ENCODE data around the gene TUBAL3.

The TUBAL3 gene

DNA sequence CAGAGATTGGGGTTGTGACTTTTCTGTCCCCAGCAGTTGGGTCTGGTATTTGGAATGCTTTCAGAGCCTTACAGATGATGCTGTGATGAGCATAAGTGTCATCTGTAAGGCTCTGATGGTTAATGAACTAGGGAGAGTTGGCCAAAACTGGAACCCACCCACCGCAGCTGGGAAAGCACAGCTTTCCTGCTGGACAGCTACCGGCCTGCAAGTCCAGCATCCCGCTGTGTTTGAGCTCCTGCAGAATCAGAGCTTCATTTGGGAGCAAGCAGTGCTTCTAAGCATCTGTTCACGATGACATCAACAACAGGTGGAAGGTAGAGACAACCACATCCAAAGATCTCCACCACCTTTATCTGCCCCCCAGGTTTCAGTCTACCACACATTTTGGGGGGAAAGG, 28.2 kb downstream of the TUBAL3 start:
- H3K27ac ChIP-seq: no peak overlapping the region
- TF ChIP-seq, protein P1, sequence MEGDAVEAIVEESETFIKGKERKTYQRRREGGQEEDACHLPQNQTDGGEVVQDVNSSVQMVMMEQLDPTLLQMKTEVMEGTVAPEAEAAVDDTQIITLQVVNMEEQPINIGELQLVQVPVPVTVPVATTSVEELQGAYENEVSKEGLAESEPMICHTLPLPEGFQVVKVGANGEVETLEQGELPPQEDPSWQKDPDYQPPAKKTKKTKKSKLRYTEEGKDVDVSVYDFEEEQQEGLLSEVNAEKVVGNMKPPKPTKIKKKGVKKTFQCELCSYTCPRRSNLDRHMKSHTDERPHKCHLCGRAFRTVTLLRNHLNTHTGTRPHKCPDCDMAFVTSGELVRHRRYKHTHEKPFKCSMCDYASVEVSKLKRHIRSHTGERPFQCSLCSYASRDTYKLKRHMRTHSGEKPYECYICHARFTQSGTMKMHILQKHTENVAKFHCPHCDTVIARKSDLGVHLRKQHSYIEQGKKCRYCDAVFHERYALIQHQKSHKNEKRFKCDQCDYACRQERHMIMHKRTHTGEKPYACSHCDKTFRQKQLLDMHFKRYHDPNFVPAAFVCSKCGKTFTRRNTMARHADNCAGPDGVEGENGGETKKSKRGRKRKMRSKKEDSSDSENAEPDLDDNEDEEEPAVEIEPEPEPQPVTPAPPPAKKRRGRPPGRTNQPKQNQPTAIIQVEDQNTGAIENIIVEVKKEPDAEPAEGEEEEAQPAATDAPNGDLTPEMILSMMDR (IDR thresholded peaks at IDR 0.05): no peak
- TF ChIP-seq ZFX (IDR thresholded peaks at IDR 0.05; ENCODE audit: borderline replicate concordance): no peak

DNA sequence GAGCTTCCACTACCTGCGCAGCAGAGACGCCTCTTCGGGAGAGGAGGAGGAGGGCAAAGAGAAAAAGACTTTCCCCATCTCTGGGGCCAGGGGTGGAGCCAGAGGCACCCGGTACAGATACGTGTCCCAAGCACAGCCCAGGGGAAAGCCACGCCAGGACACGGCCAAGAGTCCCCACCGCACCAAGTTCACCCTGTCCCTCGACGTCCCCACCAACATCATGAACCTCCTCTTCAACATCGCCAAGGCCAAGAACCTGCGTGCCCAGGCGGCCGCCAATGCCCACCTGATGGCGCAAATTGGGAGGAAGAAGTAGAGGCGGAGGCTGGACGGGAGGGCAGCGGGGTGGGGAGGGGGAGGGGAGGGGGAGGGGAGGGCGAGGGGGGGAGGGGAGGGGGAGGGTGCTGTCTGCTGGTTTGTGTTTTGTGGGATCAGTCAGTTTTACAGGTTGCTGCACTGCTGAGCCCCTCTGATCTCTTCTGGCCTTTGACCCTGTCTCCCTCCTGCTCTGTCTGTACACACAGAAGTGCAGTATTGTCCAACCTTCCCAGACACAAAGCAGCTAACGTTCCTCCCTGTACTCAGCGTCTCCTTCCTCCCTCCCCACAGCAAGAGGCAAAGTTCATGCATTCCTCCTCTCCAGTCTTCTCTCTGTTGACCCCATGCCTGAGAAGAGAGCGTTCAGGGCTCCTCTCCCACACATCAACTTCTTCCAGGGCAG, 30.6 kb downstream of the TUBAL3 start:
- no peak for TF ChIP-seq ZFX (IDR thresholded peaks at IDR 0.05; ENCODE audit: borderline replicate concordance)
- TF ChIP-seq, protein P1 (IDR thresholded peaks at IDR 0.05): no peak
- H3K27ac ChIP-seq: no peak overlapping the region

DNA sequence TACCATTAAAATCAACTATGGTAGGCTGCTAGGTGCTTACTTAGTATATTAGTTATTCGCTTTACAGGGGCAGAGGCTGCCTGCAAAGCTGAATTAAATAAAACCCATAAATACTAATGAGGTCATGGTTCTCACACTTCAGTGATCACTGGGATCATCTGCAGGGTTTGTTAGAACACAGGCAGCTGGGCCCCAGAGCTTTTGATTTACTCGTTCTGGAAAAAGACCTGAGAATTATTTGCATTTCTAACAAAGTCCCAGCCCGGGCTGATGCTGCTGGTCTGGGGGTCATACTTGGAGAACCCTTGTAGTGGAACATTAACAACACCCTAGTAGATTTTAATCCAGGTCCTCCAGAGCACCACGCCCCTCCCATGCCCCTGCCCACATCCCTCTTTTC, 31.3 kb downstream of the TUBAL3 start:
- H3K27ac ChIP-seq: no peak overlapping the region
- TF ChIP-seq ZFX (IDR thresholded peaks at IDR 0.05; ENCODE audit: borderline replicate concordance): no peak
- TF ChIP-seq, protein P1 (IDR thresholded peaks at IDR 0.05): no peak

DNA sequence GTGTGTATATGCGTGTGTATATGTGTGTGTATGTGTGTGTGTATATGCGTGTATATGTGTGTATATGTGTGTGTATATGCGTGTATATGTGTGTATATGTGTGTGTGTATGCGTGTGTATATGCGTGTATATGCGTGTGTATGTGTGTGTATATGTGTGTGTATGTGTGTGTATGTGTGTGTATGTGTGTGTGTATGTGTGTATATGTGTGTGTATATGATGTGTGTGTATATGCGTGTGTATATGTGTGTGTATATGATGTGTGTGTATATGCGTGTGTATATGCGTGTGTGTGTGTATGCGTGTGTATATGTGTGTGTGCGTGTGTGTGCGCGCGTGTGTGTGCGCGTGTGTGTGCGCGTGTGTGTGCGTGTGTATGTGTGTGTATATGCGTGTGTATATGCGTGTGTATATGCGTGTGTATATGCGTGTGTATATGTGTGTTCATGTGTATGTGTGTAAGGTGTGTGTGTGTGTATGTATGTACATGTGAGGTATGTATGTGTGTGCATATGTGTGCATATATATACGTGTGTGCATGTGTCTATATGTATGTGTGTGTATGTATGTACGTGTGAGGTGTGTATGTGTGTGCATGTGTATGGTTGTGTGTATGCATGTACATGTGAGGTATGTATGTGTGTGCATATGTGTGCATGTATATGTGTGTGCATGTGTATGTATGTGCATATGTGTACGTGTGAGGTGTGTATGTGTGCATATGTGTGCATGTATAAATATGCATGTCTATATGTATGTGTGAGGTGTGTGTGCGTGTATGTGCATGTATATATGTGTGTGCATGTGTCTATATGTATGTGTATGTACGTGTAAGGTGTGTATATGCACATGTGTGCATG, 33.9 kb downstream of the TUBAL3 start:
- TF ChIP-seq ZFX (IDR thresholded peaks at IDR 0.05; ENCODE audit: borderline replicate concordance): no peak
- TF ChIP-seq, protein P1 (IDR thresholded peaks at IDR 0.05): no peak

DNA sequence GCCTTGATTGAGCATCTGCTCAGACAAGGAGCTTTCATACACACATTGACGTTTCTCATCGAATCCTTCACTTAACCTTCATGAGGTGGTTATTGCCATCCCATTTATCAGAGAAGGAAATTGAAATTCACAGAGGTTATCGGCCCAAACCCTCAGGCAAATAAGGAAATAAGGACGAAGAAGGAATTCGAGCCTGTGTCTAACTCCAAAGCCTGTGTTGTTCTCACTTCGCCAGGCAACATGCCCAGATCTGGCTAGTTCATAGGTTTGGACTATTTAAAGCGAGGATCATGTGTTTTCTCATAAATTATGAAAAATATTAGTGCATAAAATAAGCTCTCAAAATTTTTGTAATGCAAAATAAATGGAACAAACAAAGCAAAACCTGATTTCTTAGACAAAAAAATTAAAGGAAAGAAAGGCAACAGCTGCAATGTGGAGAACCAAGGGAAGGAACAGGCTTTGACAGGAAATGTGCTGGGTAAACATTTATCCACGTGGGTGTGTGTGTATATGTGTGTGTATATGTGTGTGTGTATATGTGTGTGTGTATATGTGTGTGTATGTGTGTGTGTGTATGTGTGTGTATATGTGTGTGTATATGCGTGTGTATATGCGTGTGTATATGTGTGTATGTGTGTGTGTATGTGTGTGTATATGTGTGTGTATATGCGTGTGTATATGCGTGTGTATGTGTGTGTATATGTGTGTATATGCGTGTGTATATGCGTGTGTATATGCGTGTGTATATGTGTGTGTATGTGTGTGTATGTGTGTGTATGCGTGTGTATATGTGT, 35.1 kb downstream of the TUBAL3 start:
- TF ChIP-seq ZFX (IDR thresholded peaks at IDR 0.05; ENCODE audit: borderline replicate concordance): no peak
- TF ChIP-seq, protein P1 (IDR thresholded peaks at IDR 0.05): no peak
- H3K27ac ChIP-seq: no peak overlapping the region

More for the DNA sequence above, 33.9 kb downstream of the TUBAL3 start:
- H3K27ac ChIP-seq: no peak overlapping the region

DNA sequence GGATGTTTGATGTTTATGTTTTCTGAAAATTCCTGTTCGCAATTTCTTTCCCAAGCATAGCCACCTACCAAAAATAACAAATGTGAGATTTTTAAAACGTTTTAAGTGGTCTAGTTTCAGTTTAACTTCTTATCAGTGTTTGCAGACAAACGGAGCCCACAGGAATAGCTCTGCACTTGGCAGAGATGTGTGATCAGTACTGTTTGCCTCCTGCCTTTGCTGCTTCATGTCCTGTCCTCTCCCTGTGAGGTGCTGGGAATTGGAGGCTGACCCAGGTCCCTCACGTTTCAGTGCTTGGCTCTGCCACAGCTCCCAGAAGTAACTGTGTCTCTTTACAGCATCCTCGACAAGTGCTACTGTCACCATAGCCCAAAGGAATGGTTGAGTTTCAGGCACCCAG, 38.7 kb downstream of the TUBAL3 start:
- H3K27ac ChIP-seq: no peak overlapping the region
- TF ChIP-seq, protein P1 (IDR thresholded peaks at IDR 0.05): no peak
- no peak for TF ChIP-seq ZFX (IDR thresholded peaks at IDR 0.05; ENCODE audit: borderline replicate concordance)

Data from 22Rv1 (cell line).